Natural killer cell treated with Interleukin-12 subunit alpha and Interleukin-12 subunit beta and Interleukin-15 and Interleukin-18, amount 100 ng/mL, for 72 hours (primary cell): Measurements from ENCODE around the gene CNTROB. TPM values are rescaled to one million over a fixed set of nuclear protein-coding genes. Genes with fewer than 3 reads are reported as not detected.

Experiments
- ATAC-seq, 2 donors: fragments of 150-1000 bp; cut with Tn5 transposase in 1 of 2; sonication (Bioruptor Pico), chemical (Tn5 transposase) in 1 of 2; 2 replicates each; pipeline ENCODE4 v1.10.0; 2021
- DNase-seq: peaks from one replicate; pipeline ENCODE4 v3.0.0; 2022; ENCODE audit warnings: low spot score
- H3K27ac Mint-ChIP-seq, 2 donors: 1 replicate in 1 of 2; 2 replicates in 1 of 2; pipeline ENCODE4 v1.8.0; 2022; ENCODE audit warnings: mixed read lengths in 2 of 2, mild to moderate bottlenecking in 1 of 2, moderate library complexity in 1 of 2
- H3K27me3 Mint-ChIP-seq, 2 donors: 1 replicate in 1 of 2; 2 replicates in 1 of 2; pipeline ENCODE4 v1.8.0; 2022; ENCODE audit warnings: mixed read lengths in 2 of 2
- H3K36me3 Mint-ChIP-seq: one replicate; pipeline ENCODE4 v1.8.0; 2022; ENCODE audit warnings: mixed read lengths
- H3K4me1 Mint-ChIP-seq, 2 donors: 1 replicate in 1 of 2; 2 replicates in 1 of 2; pipeline ENCODE4 v1.8.0; 2022; ENCODE audit warnings: low read depth in 2 of 2, mixed read lengths in 2 of 2, mild to moderate bottlenecking in 1 of 2
- H3K4me3 Mint-ChIP-seq: one replicate; pipeline ENCODE4 v1.8.0; 2022; ENCODE audit warnings: mixed read lengths
- H3K9me3 Mint-ChIP-seq: 2 replicates; pipeline ENCODE4 v1.8.0; 2022; ENCODE audit warnings: mixed read lengths
- total RNA-seq, 2 donors: library from RNA; stranded (reverse); gene quantifications; one replicate each; pipeline ENCODE4 v1.2.3, GENCODE V29; 2022

The CNTROB gene
- total RNA-seq, 2 donors from 2014 or later = 32.6 to 74.6 TPM

DNA sequence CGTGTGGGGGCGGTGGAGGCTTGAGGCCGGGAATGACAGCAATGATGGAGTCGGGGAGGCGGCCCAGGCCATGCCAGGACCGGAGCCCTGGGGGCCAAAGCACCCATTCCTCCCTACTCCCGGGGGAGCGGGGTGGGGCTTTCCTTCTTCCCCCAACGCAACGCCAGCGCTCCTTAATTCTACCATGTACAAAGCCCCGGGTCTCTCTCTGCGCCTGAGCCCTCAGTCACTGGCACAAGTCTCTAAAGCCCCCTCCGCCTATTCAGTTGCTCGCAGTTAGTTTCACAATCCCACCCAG lies 15.7 kb upstream of the CNTROB start:
- peaks cover 21 to 23% of the 10 kb centered on the region in 2 donors for H3K4me1 Mint-ChIP-seq
- no peaks in the 10 kb centered on the region for H3K9me3 Mint-ChIP-seq
- no peaks in the 10 kb centered on the region for H3K27me3 Mint-ChIP-seq
- peak overlapping the region; percentile 66 to 88 for H3K27ac Mint-ChIP-seq
- no peak for DNase-seq
- H3K36me3 Mint-ChIP-seq = no peaks in the 10 kb centered on the region
- ATAC-seq = no peak
- peak overlapping the region; percentile 74 for H3K4me3 Mint-ChIP-seq

DNA sequence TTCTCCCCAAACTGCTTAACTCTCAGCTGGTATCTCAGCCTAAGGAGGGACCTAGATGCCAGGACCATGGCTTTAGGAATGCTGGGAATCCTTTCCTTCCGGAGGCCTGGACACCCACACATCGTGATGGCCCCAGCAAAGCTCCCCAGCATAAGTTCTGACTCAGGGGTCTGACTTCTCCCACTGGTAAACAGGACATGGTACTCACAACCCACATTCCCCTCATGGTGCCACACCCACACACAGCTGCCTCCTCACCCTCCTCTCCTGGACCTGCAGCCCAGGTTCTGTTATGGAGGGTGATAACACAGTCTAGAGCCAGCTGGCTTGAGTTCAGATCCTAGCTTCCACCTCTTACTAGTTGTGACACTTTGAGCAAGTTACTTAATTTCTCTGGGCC lies 15.2 kb upstream of the CNTROB start:
- Mint-ChIP-seq H3K27me3 (no peaks in the 10 kb centered on the region), H3K4me3 (peak overlapping the region; percentile 74), H3K27ac (peak overlapping the region; percentile 66 to 88), H3K36me3 (no peaks in the 10 kb centered on the region), H3K9me3 (no peaks in the 10 kb centered on the region), H3K4me1 (peaks cover 21 to 23% of the 10 kb centered on the region in 2 donors)
- ATAC-seq (no peak), DNase-seq (no peak)

DNA sequence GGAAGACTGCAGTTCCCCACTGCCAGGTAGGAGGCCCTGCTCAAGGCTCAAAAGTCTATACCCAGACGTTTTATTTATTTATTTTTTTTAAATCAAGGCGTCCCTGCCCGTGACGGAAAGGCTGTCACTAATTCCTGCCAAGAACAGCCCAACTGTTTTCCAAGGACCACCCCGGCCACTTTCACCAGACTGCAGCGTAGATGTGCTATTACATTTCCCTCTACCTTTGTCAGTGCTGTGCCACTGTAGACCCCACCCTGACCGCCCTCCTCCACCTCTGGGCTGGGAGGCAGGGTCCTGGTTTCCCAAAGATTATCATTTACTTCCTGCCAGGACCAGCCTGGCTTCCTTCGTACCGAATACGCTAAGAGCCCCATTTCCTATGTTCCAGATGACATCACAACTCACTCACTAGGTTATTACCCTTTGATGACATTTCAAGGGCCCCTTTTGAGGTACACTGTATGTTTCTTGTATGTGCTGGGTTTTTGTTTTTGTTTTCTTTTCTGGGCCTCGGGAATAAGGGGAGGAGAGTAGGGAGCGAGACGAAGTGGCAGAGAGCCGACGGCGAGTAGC lies 9.6 kb upstream of the CNTROB start:
- ATAC-seq (peak in 1 of 2 donors; percentile 21), DNase-seq (no peak)
- H3K9me3 Mint-ChIP-seq = no peaks in the 10 kb centered on the region
- peak overlapping the region; percentile 90 for H3K4me3 Mint-ChIP-seq
- no peaks in the 10 kb centered on the region for H3K27me3 Mint-ChIP-seq
- H3K4me1 Mint-ChIP-seq = peaks cover 6 to 9% of the 10 kb centered on the region in 2 donors
- H3K27ac Mint-ChIP-seq = peak overlapping the region; percentile 76 to 88
- no peaks in the 10 kb centered on the region for H3K36me3 Mint-ChIP-seq

GRCh38 chr17:7922845-7923628 lies 9.0 kb upstream of the CNTROB start:
- H3K36me3 Mint-ChIP-seq = no peaks in the 10 kb centered on the region
- H3K27ac Mint-ChIP-seq = peak overlapping the region; percentile 76 to 88
- H3K4me1 Mint-ChIP-seq = peaks cover 6 to 12% of the 10 kb centered on the region in 2 donors
- no peaks in the 10 kb centered on the region for H3K9me3 Mint-ChIP-seq
- peak; percentile 89 for DNase-seq
- no peaks in the 10 kb centered on the region for H3K27me3 Mint-ChIP-seq
- ATAC-seq = peak; percentile 92 to 93
- peak overlapping the region; percentile 90 for H3K4me3 Mint-ChIP-seq

DNA sequence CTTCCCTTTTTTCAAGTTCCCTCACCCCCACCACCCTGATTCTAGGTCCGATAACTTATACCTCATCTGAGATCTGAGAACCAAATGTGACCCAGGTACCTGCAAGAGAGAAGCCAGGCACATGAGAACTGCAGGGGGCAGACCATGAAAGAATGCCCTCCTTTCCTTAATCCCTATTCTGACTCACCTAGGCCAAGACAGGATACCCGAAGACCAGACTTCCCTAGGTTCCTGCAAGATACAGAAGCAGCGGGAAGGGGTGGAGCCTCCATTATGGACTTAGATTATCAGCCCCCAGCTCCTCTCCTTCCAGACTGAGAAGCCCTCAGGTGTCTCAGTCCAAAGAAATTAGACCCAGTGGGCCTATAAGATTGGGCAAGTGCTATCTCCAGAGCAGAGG lies 4.4 kb upstream of the CNTROB start:
- Mint-ChIP-seq H3K4me1 (peaks cover 26 to 27% of the 10 kb centered on the region in 2 donors), H3K27ac (no peak overlapping the region)

DNA sequence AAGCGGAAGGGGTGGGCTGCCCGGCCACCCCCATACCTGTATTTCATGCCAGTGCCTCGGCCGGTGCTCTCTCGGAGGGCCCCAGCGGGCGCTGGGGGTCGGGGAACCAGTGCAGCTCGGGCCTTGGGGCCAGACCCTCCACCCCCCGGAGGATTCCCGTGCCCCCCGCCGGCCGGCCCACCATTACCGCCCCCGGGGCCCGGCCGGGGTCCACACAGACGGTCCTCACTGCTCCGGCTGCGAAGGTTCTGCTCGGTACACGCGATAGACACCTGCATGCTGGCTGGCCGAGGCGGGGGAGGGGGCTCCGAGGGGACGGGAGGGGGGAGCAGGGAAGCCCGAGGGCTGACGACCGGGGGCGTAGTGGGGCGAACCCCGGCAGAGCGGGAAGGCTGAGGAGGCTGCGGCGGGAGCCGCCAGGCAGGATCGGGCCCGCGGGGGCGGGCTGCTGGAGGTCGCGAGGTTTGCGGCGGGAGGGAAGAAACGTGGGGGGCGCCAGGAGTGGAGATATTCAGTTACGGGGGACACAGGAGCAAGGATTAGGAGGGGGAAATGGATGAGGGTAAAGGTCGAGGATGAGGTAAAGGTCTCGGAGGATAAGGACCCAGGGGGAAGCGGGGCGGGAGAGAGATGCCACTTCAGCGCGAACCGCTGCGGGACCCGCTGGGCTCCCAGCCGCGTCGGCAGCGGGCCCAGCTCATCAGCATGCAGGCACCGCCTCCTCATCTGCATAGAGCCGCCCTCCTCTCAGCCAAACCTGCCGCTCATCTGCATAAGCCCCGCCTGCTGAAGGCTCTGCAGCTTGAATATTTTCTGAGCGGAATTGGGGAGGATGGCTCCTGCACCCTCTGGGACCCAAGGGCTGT lies 2.6 kb upstream of the CNTROB start, which contains the start of gene KCNAB3:
Gene KCNAB3, minus strand, starts transcription at position 699 of the 866 bp plus-strand sequence. Its CDS starts 421 bp downstream, at position 278.
- DNase-seq (no peak), ATAC-seq (no peak)
- Mint-ChIP-seq H3K27ac (peak within 1 kb of the TSS in 1 of 2 donors; percentile 83), H3K4me3 (peak within 1 kb of the TSS; percentile 96), H3K27me3 (no peaks in the 10 kb centered on the region), H3K4me1 (peaks cover 34 to 42% of the 10 kb centered on the region in 2 donors), H3K36me3 (no peaks in the 10 kb centered on the region), H3K9me3 (no peaks in the 10 kb centered on the region)

More for the DNA sequence above, 4.4 kb upstream of the CNTROB start:
- DNase-seq (no peak), ATAC-seq (no peak)
- Mint-ChIP-seq H3K9me3 (no peaks in the 10 kb centered on the region), H3K36me3 (no peaks in the 10 kb centered on the region), H3K4me3 (peak overlapping the region; percentile 2), H3K27me3 (no peaks in the 10 kb centered on the region)

- ATAC-seq (no peak), DNase-seq (no peak)
- Mint-ChIP-seq H3K36me3 (peaks cover 4% of the 10 kb centered on the region), H3K9me3 (no peaks in the 10 kb centered on the region), H3K4me1 (peaks cover 40 to 48% of the 10 kb centered on the region in 2 donors), H3K27me3 (no peaks in the 10 kb centered on the region), H3K27ac (peak overlapping the region; percentile 83 to 86), H3K4me3 (peak overlapping the region; percentile 96)
Measured at GRCh38 chr17:7930841-7931631, 970 bp upstream of the CNTROB start.

DNA sequence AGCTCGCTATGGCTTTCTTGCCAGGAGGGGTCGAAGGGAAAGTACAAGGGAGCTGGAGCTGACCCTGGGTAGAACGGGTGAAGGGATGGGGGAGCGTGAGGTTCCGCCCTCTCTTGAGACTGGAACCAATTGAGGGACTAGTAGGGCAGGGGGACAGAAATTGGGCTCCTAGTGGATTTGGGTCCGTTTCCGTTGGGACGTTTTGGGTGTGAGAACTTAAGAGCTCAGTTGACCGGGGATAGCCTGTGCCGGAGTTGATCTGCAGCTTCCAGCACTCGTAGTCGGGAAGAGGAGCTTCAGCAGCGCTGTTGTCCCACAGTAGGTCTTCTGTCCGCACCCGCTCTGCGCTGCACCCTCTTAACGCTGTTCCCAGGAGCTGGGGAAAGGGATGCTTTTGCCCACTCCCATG lies 481 bp downstream of the CNTROB start:
- H3K36me3 Mint-ChIP-seq = peaks cover 9% of the 10 kb centered on the region

DNA sequence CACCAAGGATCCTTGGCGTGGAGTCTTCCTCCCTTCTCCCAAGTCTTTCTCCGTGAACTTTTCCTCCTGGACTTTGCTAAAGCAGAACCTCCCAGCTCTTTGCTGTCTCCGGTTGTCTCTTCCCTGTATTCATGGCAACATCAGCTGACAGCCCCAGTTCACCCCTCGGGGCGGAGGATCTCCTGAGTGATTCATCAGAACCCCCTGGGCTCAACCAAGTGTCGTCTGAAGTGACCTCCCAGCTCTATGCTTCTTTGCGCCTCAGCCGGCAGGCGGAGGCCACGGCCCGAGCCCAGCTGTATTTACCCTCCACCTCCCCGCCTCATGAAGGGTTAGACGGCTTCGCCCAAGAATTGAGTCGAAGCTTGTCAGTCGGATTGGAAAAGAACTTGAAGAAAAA lies 943 bp downstream of the CNTROB start:
- Mint-ChIP-seq H3K27ac (peak overlapping the region; percentile 83 to 86), H3K4me1 (peaks cover 43 to 48% of the 10 kb centered on the region in 2 donors), H3K36me3 (peaks cover 9% of the 10 kb centered on the region), H3K27me3 (no peaks in the 10 kb centered on the region), H3K4me3 (peak overlapping the region; percentile 96), H3K9me3 (no peaks in the 10 kb centered on the region)
- DNase-seq = peak; percentile 68
- peak in 1 of 2 donors; percentile 28 for ATAC-seq

More for the DNA sequence above, 481 bp downstream of the CNTROB start:
- peaks cover 45 to 48% of the 10 kb centered on the region in 2 donors for H3K4me1 Mint-ChIP-seq
- peak; percentile 4 to 38 for ATAC-seq
- peak overlapping the region; percentile 83 to 86 for H3K27ac Mint-ChIP-seq
- H3K9me3 Mint-ChIP-seq = no peaks in the 10 kb centered on the region
- DNase-seq = no peak
- no peaks in the 10 kb centered on the region for H3K27me3 Mint-ChIP-seq
- H3K4me3 Mint-ChIP-seq = peak overlapping the region; percentile 96

DNA sequence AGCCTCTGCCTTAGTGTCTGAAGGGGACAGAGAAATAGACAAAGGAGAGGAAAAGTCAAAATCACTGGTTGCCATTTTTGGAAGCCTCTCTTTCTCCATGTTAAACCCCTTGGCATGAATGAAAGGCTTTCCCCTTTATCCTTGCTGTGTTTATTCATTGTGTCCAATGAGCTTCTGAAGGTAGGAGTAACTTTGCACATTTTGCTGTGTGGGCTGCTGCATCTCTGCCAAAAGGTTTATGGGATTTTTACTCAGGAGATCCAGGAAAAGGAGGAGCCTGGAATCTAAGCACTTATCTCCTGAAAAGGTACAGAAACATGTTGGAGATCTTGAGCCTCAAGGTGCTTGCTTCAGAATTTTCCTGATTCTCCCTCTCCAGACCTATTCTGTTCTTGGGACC lies 3.9 kb downstream of the CNTROB start:
- DNase-seq = no peak
- no peak overlapping the region for H3K4me3 Mint-ChIP-seq
- H3K27ac Mint-ChIP-seq = no peak overlapping the region
- no peaks in the 10 kb centered on the region for H3K27me3 Mint-ChIP-seq
- H3K36me3 Mint-ChIP-seq = peaks cover 20% of the 10 kb centered on the region
- H3K4me1 Mint-ChIP-seq = peaks cover 37 to 44% of the 10 kb centered on the region in 2 donors
- no peak for ATAC-seq
- H3K9me3 Mint-ChIP-seq = no peaks in the 10 kb centered on the region

- ATAC-seq (no peak), DNase-seq (no peak)
- Mint-ChIP-seq H3K36me3 (peaks cover 23% of the 10 kb centered on the region), H3K27me3 (no peaks in the 10 kb centered on the region), H3K4me1 (peaks cover 5 to 7% of the 10 kb centered on the region in 2 donors), H3K27ac (no peak overlapping the region), H3K4me3 (no peak overlapping the region), H3K9me3 (no peaks in the 10 kb centered on the region)
Measured at GRCh38 chr17:7940034-7940433, 8.0 kb downstream of the CNTROB start.

- Mint-ChIP-seq H3K36me3 (peaks cover 20% of the 10 kb centered on the region), H3K4me1 (peaks cover 5 to 7% of the 10 kb centered on the region in 2 donors), H3K9me3 (no peaks in the 10 kb centered on the region), H3K27ac (no peak overlapping the region), H3K27me3 (no peaks in the 10 kb centered on the region), H3K4me3 (no peak overlapping the region)
- ATAC-seq (no peak), DNase-seq (no peak)
Measured at GRCh38 chr17:7940743-7941142, 8.7 kb downstream of the CNTROB start.

DNA sequence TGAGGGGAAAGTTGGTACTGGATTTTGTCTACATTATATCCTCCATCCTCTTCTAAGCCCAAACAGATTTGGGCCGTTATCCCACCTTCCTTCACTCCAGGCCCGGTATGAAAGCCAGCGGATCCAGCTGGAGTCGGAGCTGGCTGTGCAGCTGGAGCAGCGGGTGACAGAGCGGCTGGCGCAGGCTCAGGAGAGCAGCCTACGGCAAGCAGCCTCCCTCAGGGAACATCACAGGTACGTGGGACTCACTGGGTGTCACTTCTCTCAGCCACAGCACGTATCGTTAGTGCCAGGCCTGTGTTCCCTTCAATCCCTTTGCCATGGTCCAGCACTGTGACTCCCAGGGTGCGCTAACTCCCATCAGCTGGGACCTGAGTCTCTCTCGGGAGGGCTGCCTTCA lies 11.3 kb downstream of the CNTROB start:
- DNase-seq (no peak), ATAC-seq (no peak)
- Mint-ChIP-seq H3K9me3 (no peaks in the 10 kb centered on the region), H3K27ac (no peak overlapping the region), H3K4me3 (no peak overlapping the region), H3K36me3 (peaks cover 23% of the 10 kb centered on the region), H3K27me3 (no peaks in the 10 kb centered on the region), H3K4me1 (peaks cover 0 to 7% of the 10 kb centered on the region in 2 donors)
